ENCODE data around the gene PIGU. TPM values are rescaled to one million over a fixed set of nuclear protein-coding genes. Genes with fewer than 3 reads are reported as not detected.

PIGU gene
- total RNA-seq, 1 donor from 2014 or later: 41.5 TPM

DNA sequence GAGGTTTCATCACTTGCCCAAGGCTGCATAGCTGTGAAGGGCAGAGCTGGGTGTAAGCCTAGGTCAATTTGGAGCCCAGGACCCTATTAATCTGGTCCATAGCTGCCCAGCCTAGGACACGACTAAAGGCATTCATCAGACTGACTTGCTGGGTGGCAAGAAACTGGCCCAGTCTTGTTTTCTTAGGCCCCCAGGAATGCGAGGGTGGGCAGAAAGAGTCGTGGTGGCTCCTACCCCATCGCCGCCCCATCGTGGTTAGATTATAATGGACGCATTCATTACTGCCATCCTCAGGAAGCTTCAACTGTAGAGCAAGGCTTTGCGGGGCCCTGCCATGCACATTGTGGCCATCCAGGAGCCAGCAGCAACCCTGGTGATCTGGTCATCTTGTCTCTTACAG lies 144.6 kb downstream of the PIGU start:
- Histone ChIP-seq H3K4me1 (peaks cover 0 to 15% of the 10 kb centered on the region in 2 donors), H3K27ac (no peak overlapping the region), H3K9me3 (no peaks in the 10 kb centered on the region), H3K27me3 (no peaks in the 10 kb centered on the region), H3K4me3 (no peak overlapping the region), H3K36me3 (peaks cover 77 to 93% of the 10 kb centered on the region in 2 donors)
- TF ChIP-seq CTCF (IDR thresholded peaks at IDR 0.05): no peak
- peak in 1 of 2 donors; percentile 50 for DNase-seq (ENCODE audit: low spot score in 2 of 2)
- intact Hi-C loops (cut with DNase I): no loop called here

DNA sequence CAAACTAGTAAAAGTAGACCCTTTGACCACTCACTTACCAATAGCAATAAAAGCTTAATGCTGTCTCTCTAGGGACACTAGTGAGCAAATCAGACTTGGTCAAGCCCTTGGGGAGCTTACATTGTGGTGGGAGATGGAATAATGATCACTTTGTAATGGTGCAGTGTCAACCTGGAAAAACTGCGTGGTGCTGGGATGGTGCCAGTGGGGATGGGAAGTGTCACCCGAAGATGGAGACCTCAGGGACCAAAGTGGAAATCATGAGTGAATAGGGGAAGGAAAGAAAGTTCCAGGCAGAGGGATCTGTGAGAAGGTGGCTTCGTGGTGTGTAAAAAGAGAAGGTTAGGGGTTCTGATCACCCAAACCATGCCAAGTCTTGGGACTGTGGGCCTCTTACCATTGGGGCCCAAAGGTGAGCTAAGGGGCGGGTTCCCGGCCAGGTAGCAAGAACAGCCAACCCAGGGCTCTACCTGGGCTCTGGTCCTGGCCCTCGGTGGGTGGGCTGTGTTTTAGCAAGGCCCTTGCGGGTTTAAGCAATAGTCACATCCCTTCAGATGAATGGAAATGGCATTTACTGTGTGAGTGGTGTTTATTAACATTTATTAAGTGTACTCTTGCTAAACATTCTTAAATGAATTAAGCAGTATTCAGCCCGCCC lies 145.2 kb downstream of the PIGU start:
- no peak overlapping the region for H3K27ac ChIP-seq
- peaks cover 77 to 93% of the 10 kb centered on the region in 2 donors for H3K36me3 ChIP-seq
- intact Hi-C loops (cut with DNase I): no loop called here
- no peak overlapping the region for H3K4me3 ChIP-seq
- no peak for TF ChIP-seq CTCF (IDR thresholded peaks at IDR 0.05)
- no peaks in the 10 kb centered on the region for H3K9me3 ChIP-seq
- no peak for DNase-seq (ENCODE audit: low spot score in 2 of 2)
- no peaks in the 10 kb centered on the region for H3K27me3 ChIP-seq
- peaks cover 0 to 20% of the 10 kb centered on the region in 2 donors for H3K4me1 ChIP-seq

- Histone ChIP-seq H3K4me1 (peaks cover 6 to 33% of the 10 kb centered on the region in 2 donors), H3K4me3 (no peak overlapping the region), H3K27ac (no peak overlapping the region), H3K36me3 (peaks cover 68 to 83% of the 10 kb centered on the region in 2 donors), H3K27me3 (no peaks in the 10 kb centered on the region), H3K9me3 (no peaks in the 10 kb centered on the region)
- intact Hi-C loops (cut with DNase I): no loop called here
- no peak for TF ChIP-seq CTCF (IDR thresholded peaks at IDR 0.05)
- DNase-seq (ENCODE audit: low spot score in 2 of 2): no peak
Observed at GRCh38 chr20:34530342-34530741, 146.6 kb downstream of the PIGU start.

DNA sequence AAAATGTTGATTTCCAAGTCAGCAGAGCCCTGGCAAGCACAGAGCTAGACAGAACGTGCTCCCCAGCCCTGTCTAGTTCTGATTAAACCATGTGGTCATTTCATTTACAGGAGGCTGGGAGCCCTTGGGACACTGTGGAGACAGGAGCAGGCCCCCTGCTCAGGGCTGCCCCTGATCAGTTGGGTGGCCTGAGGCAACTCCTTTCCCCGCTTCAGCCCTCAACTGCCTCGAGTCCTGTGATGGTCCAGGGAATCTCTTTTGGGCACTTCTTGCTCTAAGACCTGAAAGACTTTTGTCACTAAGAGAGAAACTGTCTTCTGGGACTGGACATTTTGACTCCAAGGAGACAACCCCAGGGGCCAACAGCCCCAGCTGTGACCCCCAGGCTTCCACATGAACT lies 147.2 kb downstream of the PIGU start:
- TF ChIP-seq CTCF (IDR thresholded peaks at IDR 0.05): no peak
- intact Hi-C loops (cut with DNase I): no loop called here
- DNase-seq (ENCODE audit: low spot score in 2 of 2): peak in 1 of 2 donors; percentile 15
- Histone ChIP-seq H3K36me3 (peaks cover 62 to 77% of the 10 kb centered on the region in 2 donors), H3K4me1 (peaks cover 6 to 33% of the 10 kb centered on the region in 2 donors), H3K27ac (no peak overlapping the region), H3K4me3 (no peak overlapping the region), H3K27me3 (no peaks in the 10 kb centered on the region), H3K9me3 (no peaks in the 10 kb centered on the region)

GRCh38 chr20:34528921-34529297 lies 148.0 kb downstream of the PIGU start:
- Histone ChIP-seq H3K4me3 (no peak overlapping the region), H3K4me1 (peaks cover 6 to 36% of the 10 kb centered on the region in 2 donors), H3K9me3 (no peaks in the 10 kb centered on the region), H3K36me3 (peaks cover 54 to 68% of the 10 kb centered on the region in 2 donors), H3K27me3 (no peaks in the 10 kb centered on the region), H3K27ac (peak overlapping the region in 1 of 2 donors; percentile 17)
- DNase-seq (ENCODE audit: low spot score in 2 of 2): peak in 1 of 2 donors; percentile 19
- TF ChIP-seq CTCF (IDR thresholded peaks at IDR 0.05): no peak
- intact Hi-C loops (cut with DNase I): no loop called here
